Measurements from ENCODE around the gene GTF3C1. TPM values are rescaled to one million over a fixed set of nuclear protein-coding genes. Genes with fewer than 3 reads are reported as not detected.
A peak's percentile ranks its signal among the peaks of the same experiment; 100 is the strongest.

The GTF3C1 gene
- total and polyA plus RNA-seq, 4 donors, result 33.5 to 84.0 (median 67.5) TPM

DNA sequence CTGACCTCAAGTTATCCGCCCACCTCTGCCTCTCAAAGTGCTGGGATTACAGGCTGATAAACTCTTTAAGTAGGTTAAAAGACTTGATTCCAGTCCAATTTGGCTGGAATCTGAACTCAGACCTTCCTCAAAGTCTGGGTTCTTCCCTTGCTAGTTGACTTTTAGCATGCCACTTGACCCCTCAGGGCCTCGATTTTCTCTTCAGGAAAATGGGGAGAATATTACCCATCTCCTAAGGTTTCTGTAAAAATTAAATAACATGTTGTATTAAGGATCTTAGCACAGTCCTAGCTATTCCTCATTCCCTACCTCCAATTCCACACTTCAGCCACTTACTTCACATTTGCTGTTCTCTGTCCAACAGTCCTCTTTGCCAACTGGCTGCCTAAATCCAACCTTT lies 1.9 kb downstream of the GTF3C1 start:
- DNase-seq, result no peak
- WGBS, 2 donors, result 85 to 92% methylated on average over 2 of the region's 2 CpGs
- Histone ChIP-seq H3K27ac (ENCODE audit: low read depth in 1 of 2, low read length in 1 of 2) (no peak overlapping the region), H3K4me3 (no peak overlapping the region), H3K4me1 (ENCODE audit: control insufficient read depth in 5 of 5, insufficient read depth in 5 of 5, low read length in 5 of 5) (peaks cover 13 to 31% (median 22%) of the 10 kb centered on the region in 5 donors), H3K9me3 (ENCODE audit: control insufficient read depth in 4 of 4, insufficient read depth in 3 of 4, low read length in 3 of 4) (no peaks in the 10 kb centered on the region), H3K27me3 (ENCODE audit: control insufficient read depth in 3 of 3, insufficient read depth in 3 of 3, low read length in 2 of 3) (no peaks in the 10 kb centered on the region), H3K9ac (ENCODE audit: insufficient read depth in 1 of 2, low read length in 2 of 2) (peak overlapping the region in 1 of 2 donors; percentile 34), H3K36me3 (ENCODE audit: control insufficient read depth in 4 of 4, insufficient read depth in 4 of 4, low read length in 4 of 4) (peaks cover 11 to 34% (median 17%) of the 10 kb centered on the region in 4 donors)
- TF ChIP-seq CTCF (IDR thresholded peaks at IDR 0.05; ENCODE audit: control extremely low read depth, extremely low read depth), result no peak
- no peak for ATAC-seq (ENCODE audit: insufficient read depth, low FRiP score)

GRCh38 chr16:27547134-27547533 lies 2.6 kb downstream of the GTF3C1 start:
- H3K27ac ChIP-seq (ENCODE audit: low read depth in 1 of 2, low read length in 1 of 2), result peak overlapping the region in 1 of 2 donors; percentile 62

GRCh38 chr16:27544671-27545070 lies 5.0 kb downstream of the GTF3C1 start:
- 93 to 97% methylated on average over 4 of the region's 4 CpGs for whole genome bisulfite sequencing, 2 donors
- TF ChIP-seq CTCF (IDR thresholded peaks at IDR 0.05; ENCODE audit: control extremely low read depth, extremely low read depth), result no peak
- ATAC-seq (ENCODE audit: insufficient read depth, low FRiP score), result no peak
- no peak overlapping the region for H3K4me3 ChIP-seq
- no peak overlapping the region for H3K9ac ChIP-seq (ENCODE audit: insufficient read depth in 1 of 2, low read length in 2 of 2)
- H3K4me1 ChIP-seq (ENCODE audit: control insufficient read depth in 5 of 5, insufficient read depth in 5 of 5, low read length in 5 of 5), result peaks cover 11 to 23% (median 16%) of the 10 kb centered on the region in 5 donors
- no peaks in the 10 kb centered on the region for H3K27me3 ChIP-seq (ENCODE audit: control insufficient read depth in 3 of 3, insufficient read depth in 3 of 3, low read length in 2 of 3)
- H3K36me3 ChIP-seq (ENCODE audit: control insufficient read depth in 4 of 4, insufficient read depth in 4 of 4, low read length in 4 of 4), result peaks cover 37 to 63% (median 38%) of the 10 kb centered on the region in 4 donors
- peaks cover 0 to 3% (median 0%) of the 10 kb centered on the region in 4 donors for H3K9me3 ChIP-seq (ENCODE audit: control insufficient read depth in 4 of 4, insufficient read depth in 3 of 4, low read length in 3 of 4)
- DNase-seq, result no peak
- no peak overlapping the region for H3K27ac ChIP-seq (ENCODE audit: low read depth in 1 of 2, low read length in 1 of 2)

More at GRCh38 chr16:27547134-27547533, 2.6 kb downstream of the GTF3C1 start:
- no peaks in the 10 kb centered on the region for H3K9me3 ChIP-seq (ENCODE audit: control insufficient read depth in 4 of 4, insufficient read depth in 3 of 4, low read length in 3 of 4)
- WGBS, 2 donors, result 78 to 81% methylated on average over 4 of the region's 4 CpGs
- TF ChIP-seq CTCF (IDR thresholded peaks at IDR 0.05; ENCODE audit: control extremely low read depth, extremely low read depth), result no peak
- peaks cover 18 to 41% (median 24%) of the 10 kb centered on the region in 4 donors for H3K36me3 ChIP-seq (ENCODE audit: control insufficient read depth in 4 of 4, insufficient read depth in 4 of 4, low read length in 4 of 4)
- ATAC-seq (ENCODE audit: insufficient read depth, low FRiP score), result no peak
- peak in 2 of 3 donors; percentile 57 to 68 for DNase-seq
- peaks cover 13 to 31% (median 22%) of the 10 kb centered on the region in 5 donors for H3K4me1 ChIP-seq (ENCODE audit: control insufficient read depth in 5 of 5, insufficient read depth in 5 of 5, low read length in 5 of 5)
- no peak overlapping the region for H3K9ac ChIP-seq (ENCODE audit: insufficient read depth in 1 of 2, low read length in 2 of 2)
- H3K4me3 ChIP-seq, result no peak overlapping the region
- no peaks in the 10 kb centered on the region for H3K27me3 ChIP-seq (ENCODE audit: control insufficient read depth in 3 of 3, insufficient read depth in 3 of 3, low read length in 2 of 3)

DNA sequence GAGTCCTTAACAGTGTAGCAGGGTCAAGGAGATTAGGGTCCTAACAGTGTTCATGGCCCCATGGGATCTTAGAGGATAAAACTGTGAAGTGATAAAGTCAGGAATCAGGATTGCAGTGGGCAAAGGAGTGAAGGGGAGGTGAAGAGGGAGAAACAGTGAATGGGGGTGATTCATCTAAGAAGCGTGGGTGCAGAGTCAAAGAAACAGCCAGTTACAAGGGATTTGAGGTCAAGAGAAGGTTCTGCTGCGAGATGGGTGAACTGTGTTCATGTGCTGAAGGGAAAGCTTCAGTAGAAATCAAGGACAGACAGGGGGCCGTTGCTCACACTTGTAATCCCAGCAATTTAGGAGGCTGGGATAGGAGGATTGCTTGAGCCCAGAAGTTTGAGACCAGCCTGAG lies 5.9 kb downstream of the GTF3C1 start:
- H3K4me1 ChIP-seq (ENCODE audit: control insufficient read depth in 5 of 5, insufficient read depth in 5 of 5, low read length in 5 of 5), result peaks cover 11 to 24% (median 16%) of the 10 kb centered on the region in 5 donors
- DNase-seq, result no peak
- ATAC-seq (ENCODE audit: insufficient read depth, low FRiP score), result no peak
- no peak overlapping the region for H3K27ac ChIP-seq (ENCODE audit: low read depth in 1 of 2, low read length in 1 of 2)
- H3K4me3 ChIP-seq, result no peak overlapping the region
- H3K27me3 ChIP-seq (ENCODE audit: control insufficient read depth in 3 of 3, insufficient read depth in 3 of 3, low read length in 2 of 3), result no peaks in the 10 kb centered on the region
- no peak overlapping the region for H3K9ac ChIP-seq (ENCODE audit: insufficient read depth in 1 of 2, low read length in 2 of 2)
- 95 to 97% methylated on average over 3 of the region's 3 CpGs for WGBS, 2 donors
- H3K36me3 ChIP-seq (ENCODE audit: control insufficient read depth in 4 of 4, insufficient read depth in 4 of 4, low read length in 4 of 4), result peaks cover 38 to 69% (median 43%) of the 10 kb centered on the region in 4 donors
- H3K9me3 ChIP-seq (ENCODE audit: control insufficient read depth in 4 of 4, insufficient read depth in 3 of 4, low read length in 3 of 4), result peaks cover 0 to 3% (median 0%) of the 10 kb centered on the region in 4 donors
- TF ChIP-seq CTCF (IDR thresholded peaks at IDR 0.05; ENCODE audit: control extremely low read depth, extremely low read depth), result no peak

All from lung (tissue), 12 donors.